Stomach smooth muscle (tissue), 2 donors: ENCODE data around the gene GID8.

Experiments
- H3K27ac ChIP-seq: one replicate; pipeline ENCODE4 v1.7.0; 2013; ENCODE audit warnings: mild to moderate bottlenecking, low read length, inconsistent platforms
- H3K27me3 ChIP-seq, 2 donors: one replicate each; pipeline ENCODE4 v1.7.0; 2013; ENCODE audit warnings: low read length in 2 of 2; ENCODE audit not compliant: insufficient read depth in 2 of 2, control insufficient read depth in 1 of 2
- H3K36me3 ChIP-seq, 2 donors: one replicate each; pipeline ENCODE4 v1.7.0; 2013; ENCODE audit warnings: low read length in 2 of 2; ENCODE audit not compliant: control insufficient read depth in 2 of 2, insufficient read depth in 2 of 2
- H3K4me1 ChIP-seq: one replicate; pipeline ENCODE4 v1.7.0; 2013; ENCODE audit warnings: low read length; ENCODE audit not compliant: control insufficient read depth, insufficient read depth
- H3K4me3 ChIP-seq, 2 donors: one replicate each; pipeline ENCODE4 v1.7.0; 2013; ENCODE audit warnings: low read length in 2 of 2
- H3K9ac ChIP-seq, 2 donors: one replicate each; pipeline ENCODE4 v1.7.0; 2013; ENCODE audit warnings: low read length in 2 of 2, mild to moderate bottlenecking in 1 of 2
- H3K9me3 ChIP-seq, 2 donors: one replicate each; pipeline ENCODE4 v1.7.0; 2013; ENCODE audit warnings: low read length in 2 of 2; ENCODE audit not compliant: control insufficient read depth in 2 of 2
- donor health status: healthy.
- donor health status: Pancreatic carcinoma.

Gene GID8

GRCh38 chr20:62902926-62903615, 34.9 kb upstream of the GID8 start:
- Histone ChIP-seq H3K27me3 (no peaks in the 10 kb centered on the region), H3K36me3 (peaks cover 47 to 52% of the 10 kb centered on the region in 2 donors), H3K27ac (peak overlapping the region; percentile 18), H3K4me3 (no peak overlapping the region), H3K9me3 (no peaks in the 10 kb centered on the region), H3K9ac (no peak overlapping the region), H3K4me1 (peaks cover 23% of the 10 kb centered on the region)

- Histone ChIP-seq H3K36me3 (peaks cover 72 to 77% of the 10 kb centered on the region in 2 donors), H3K27ac (no peak overlapping the region), H3K4me3 (no peak overlapping the region), H3K9ac (no peak overlapping the region), H3K4me1 (peaks cover 3% of the 10 kb centered on the region), H3K9me3 (no peaks in the 10 kb centered on the region), H3K27me3 (no peaks in the 10 kb centered on the region)
These were observed 32.3 kb upstream of the GID8 start for GRCh38 chr20:62905536-62906117.

- H3K27ac ChIP-seq = no peak overlapping the region
- H3K27me3 ChIP-seq = no peaks in the 10 kb centered on the region
- H3K4me1 ChIP-seq = peaks cover 4% of the 10 kb centered on the region
- H3K9ac ChIP-seq = no peak overlapping the region
- no peak overlapping the region for H3K4me3 ChIP-seq
- H3K9me3 ChIP-seq = no peaks in the 10 kb centered on the region
- H3K36me3 ChIP-seq = peaks cover 76 to 83% of the 10 kb centered on the region in 2 donors
These were observed 31.7 kb upstream of the GID8 start for GRCh38 chr20:62906209-62906608.

- Histone ChIP-seq H3K4me3 (no peak overlapping the region), H3K27ac (no peak overlapping the region), H3K36me3 (peaks cover 79 to 88% of the 10 kb centered on the region in 2 donors), H3K4me1 (peaks cover 4% of the 10 kb centered on the region), H3K27me3 (no peaks in the 10 kb centered on the region), H3K9me3 (no peaks in the 10 kb centered on the region), H3K9ac (no peak overlapping the region)
These were observed 31.1 kb upstream of the GID8 start for GRCh38 chr20:62906647-62907375.

- Histone ChIP-seq H3K4me3 (no peak overlapping the region), H3K9me3 (no peaks in the 10 kb centered on the region), H3K4me1 (peaks cover 6% of the 10 kb centered on the region), H3K27me3 (no peaks in the 10 kb centered on the region), H3K27ac (no peak overlapping the region), H3K9ac (no peak overlapping the region), H3K36me3 (peaks cover 80 to 89% of the 10 kb centered on the region in 2 donors)
These were observed 30.3 kb upstream of the GID8 start for GRCh38 chr20:62907384-62908317.

GRCh38 chr20:62908971-62909791, 28.8 kb upstream of the GID8 start:
- H3K36me3 ChIP-seq = peaks cover 70 to 74% of the 10 kb centered on the region in 2 donors
- peaks cover 14% of the 10 kb centered on the region for H3K4me1 ChIP-seq
- H3K27me3 ChIP-seq = no peaks in the 10 kb centered on the region
- no peaks in the 10 kb centered on the region for H3K9me3 ChIP-seq
- no peak overlapping the region for H3K27ac ChIP-seq
- no peak overlapping the region for H3K9ac ChIP-seq
- no peak overlapping the region for H3K4me3 ChIP-seq

- Histone ChIP-seq H3K9me3 (no peaks in the 10 kb centered on the region), H3K4me3 (no peak overlapping the region), H3K9ac (no peak overlapping the region), H3K4me1 (peaks cover 22% of the 10 kb centered on the region), H3K27me3 (no peaks in the 10 kb centered on the region), H3K27ac (no peak overlapping the region), H3K36me3 (peaks cover 64 to 65% of the 10 kb centered on the region in 2 donors)
These were observed 27.7 kb upstream of the GID8 start for GRCh38 chr20:62910217-62910766.

- H3K4me1 ChIP-seq = peaks cover 22% of the 10 kb centered on the region
- no peaks in the 10 kb centered on the region for H3K27me3 ChIP-seq
- H3K9me3 ChIP-seq = no peaks in the 10 kb centered on the region
- H3K36me3 ChIP-seq = peaks cover 57 to 58% of the 10 kb centered on the region in 2 donors
- H3K4me3 ChIP-seq = no peak overlapping the region
- no peak overlapping the region for H3K9ac ChIP-seq
- no peak overlapping the region for H3K27ac ChIP-seq
These were observed 27.0 kb upstream of the GID8 start for GRCh38 chr20:62910777-62911497.

- H3K4me3 ChIP-seq = no peak overlapping the region
- H3K27ac ChIP-seq = no peak overlapping the region
- peaks cover 28% of the 10 kb centered on the region for H3K4me1 ChIP-seq
- no peaks in the 10 kb centered on the region for H3K27me3 ChIP-seq
- peaks cover 50% of the 10 kb centered on the region in 2 donors for H3K36me3 ChIP-seq
- H3K9me3 ChIP-seq = no peaks in the 10 kb centered on the region
- H3K9ac ChIP-seq = no peak overlapping the region
These were observed 26.2 kb upstream of the GID8 start for GRCh38 chr20:62911701-62912280.
